ENCODE data around the gene CLNS1A. TPM values are rescaled to one million over a fixed set of nuclear protein-coding genes. Genes with fewer than 3 reads are reported as not detected.
A peak's percentile ranks its signal among the peaks of the same experiment; 100 is the strongest.

The CLNS1A gene
- total and polyA plus RNA-seq, 11 donors = 49.5 to 85.1 (median 69.4) TPM

GRCh38 chr11:77604281-77604680 lies 33.3 kb downstream of the CLNS1A start:
- ATAC-seq (no peak), DNase-seq (no peak)
- H3K9me3 ChIP-seq = no peaks in the 10 kb centered on the region
- H3K36me3 ChIP-seq = peaks cover 0 to 37% (median 26%) of the 10 kb centered on the region in 9 donors
- H3K27ac ChIP-seq = no peak overlapping the region
- no peaks in the 10 kb centered on the region for H3K27me3 ChIP-seq
- H3K4me3 ChIP-seq = no peak overlapping the region
- H3K4me1 ChIP-seq = peaks cover 0 to 16% (median 4%) of the 10 kb centered on the region in 12 donors
- no peak for TF ChIP-seq POLR2A (IDR thresholded peaks at IDR 0.05)
- TF ChIP-seq CTCF (IDR thresholded peaks at IDR 0.05) = no peak
- WGBS, 4 donors = 95 to 100% (median 98%) methylated on average over 2 of the region's 2 CpGs
- intact Hi-C loops (cut with DNase I) = no loop called here

- TF ChIP-seq POLR2A (IDR thresholded peaks at IDR 0.05) (no peak), CTCF (IDR thresholded peaks at IDR 0.05) (no peak)
- Histone ChIP-seq H3K36me3 (peaks cover 0 to 25% (median 11%) of the 10 kb centered on the region in 9 donors), H3K4me3 (no peak overlapping the region), H3K9me3 (no peaks in the 10 kb centered on the region), H3K27me3 (no peaks in the 10 kb centered on the region), H3K4me1 (peaks cover 0 to 16% (median 4%) of the 10 kb centered on the region in 12 donors), H3K27ac (peak overlapping the region in 1 of 12 donors; percentile 58)
- no peak for DNase-seq
- 65 to 83% (median 76%) methylated on average over 3 of the region's 3 CpGs for WGBS, 4 donors
- ATAC-seq = peak; percentile 47 to 77 (median 62)
- intact Hi-C loops (cut with DNase I) = no loop called here
Measured at GRCh38 chr11:77602381-77603088, 35.1 kb downstream of the CLNS1A start.

GRCh38 chr11:77598195-77598594 lies 39.4 kb downstream of the CLNS1A start:
- intact Hi-C loops (cut with DNase I) = no loop called here
- H3K36me3 ChIP-seq = no peaks in the 10 kb centered on the region
- ATAC-seq = no peak
- peaks cover 0 to 16% (median 4%) of the 10 kb centered on the region in 12 donors for H3K4me1 ChIP-seq
- H3K9me3 ChIP-seq = no peaks in the 10 kb centered on the region
- no peaks in the 10 kb centered on the region for H3K27me3 ChIP-seq
- H3K27ac ChIP-seq = no peak overlapping the region
- TF ChIP-seq CTCF (IDR thresholded peaks at IDR 0.05) (no peak), POLR2A (IDR thresholded peaks at IDR 0.05) (no peak)
- H3K4me3 ChIP-seq = no peak overlapping the region
- DNase-seq = no peak
- 91 to 96% (median 93%) methylated on average over 2 of the region's 2 CpGs for WGBS, 4 donors

GRCh38 chr11:77596626-77597025 lies 41.0 kb downstream of the CLNS1A start:
- Histone ChIP-seq H3K4me1 (peaks cover 0 to 3% (median 0%) of the 10 kb centered on the region in 12 donors), H3K9me3 (no peaks in the 10 kb centered on the region), H3K27ac (no peak overlapping the region), H3K27me3 (no peaks in the 10 kb centered on the region), H3K4me3 (no peak overlapping the region), H3K36me3 (no peaks in the 10 kb centered on the region)
- TF ChIP-seq POLR2A (IDR thresholded peaks at IDR 0.05) = no peak
- no peak for TF ChIP-seq CTCF (IDR thresholded peaks at IDR 0.05)
- ATAC-seq (no peak), DNase-seq (no peak)
- intact Hi-C loops (cut with DNase I) = no loop called here
- 95 to 99% (median 97%) methylated on average over 2 of the region's 2 CpGs for WGBS, 4 donors

Measured in heart left ventricle (tissue), 16 donors.